Lower leg skin (tissue), 3 donors: ENCODE measurements around the gene MYCL.

Source experiments
- CTCF ChIP-seq, 3 donors: fragments of 450-650 bp; IDR thresholded peaks; one replicate each; pipeline ENCODE4 v1.5.1; 2016; ENCODE audit warnings: antibody characterized with exemption in 3 of 3, mild to moderate bottlenecking in 3 of 3, moderate library complexity in 2 of 3
- POLR2A ChIP-seq, 2 donors: fragments of 450-650 bp; IDR thresholded peaks; one replicate each; pipeline ENCODE4 v1.6.1; 2016 to 2017; ENCODE audit warnings: antibody characterized with exemption in 2 of 2, mild to moderate bottlenecking in 1 of 2, moderate library complexity in 1 of 2

- TF ChIP-seq CTCF (IDR thresholded peaks at IDR 0.05) (no peak), POLR2A (IDR thresholded peaks at IDR 0.05) (no peak)
These were observed 8.8 kb downstream of the MYCL start for GRCh38 chr1:39892601-39893595.
